GM19240 (cell line): Measurements from ENCODE around the gene TMEM184B.
"Not testable (repeated sequence)": the region's sequence is repeated elsewhere in the genome, so short reads cannot be mapped to it uniquely, and the experiment has no call there.

ENCODE experiments used
- DNase-seq: peaks from one replicate; pipeline ENCODE4 v3.0.0; 2011; ENCODE audit warnings: low spot score; ENCODE audit not compliant: insufficient read length

TMEM184B gene

DNA sequence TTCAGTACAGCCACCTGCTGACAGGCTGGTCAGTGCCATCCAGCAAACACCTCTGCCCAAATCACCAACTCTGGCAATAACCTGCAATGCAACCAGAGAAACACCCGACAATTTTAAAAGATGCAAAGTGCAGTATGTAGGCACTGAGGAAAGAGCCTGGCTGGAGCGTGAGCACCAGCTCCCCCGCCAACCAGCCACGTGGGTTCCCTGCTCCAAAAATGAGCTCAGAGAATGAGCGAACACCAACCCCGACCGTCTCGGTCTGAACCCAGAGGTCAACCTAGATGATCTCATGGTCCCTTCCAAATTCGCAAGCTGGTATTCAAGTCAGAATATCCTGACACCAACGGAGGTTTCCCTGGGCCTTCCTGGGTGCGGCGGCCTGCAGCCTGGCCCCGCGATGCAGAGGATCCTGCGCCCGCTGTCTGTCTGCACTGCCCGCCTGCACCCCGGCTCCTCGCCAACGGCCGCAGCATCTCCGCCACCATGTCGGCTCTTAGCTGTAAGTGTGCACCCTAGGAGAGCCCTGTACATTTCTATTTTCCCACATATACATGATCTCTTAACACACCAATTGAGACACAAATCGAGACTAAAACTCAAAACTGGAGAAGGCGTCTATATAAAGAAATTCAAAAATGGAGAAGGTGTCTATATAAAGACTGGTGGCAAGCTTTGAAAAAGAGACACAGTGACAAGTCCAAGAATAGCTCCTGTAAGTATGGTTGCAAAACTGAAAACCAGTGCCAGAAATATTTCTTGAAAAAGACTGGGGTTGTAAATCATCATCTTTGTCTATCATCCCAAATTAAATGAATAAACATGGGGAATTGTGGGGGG, 22.8 kb downstream of the TMEM184B start:
- DNase-seq = no peak

DNA sequence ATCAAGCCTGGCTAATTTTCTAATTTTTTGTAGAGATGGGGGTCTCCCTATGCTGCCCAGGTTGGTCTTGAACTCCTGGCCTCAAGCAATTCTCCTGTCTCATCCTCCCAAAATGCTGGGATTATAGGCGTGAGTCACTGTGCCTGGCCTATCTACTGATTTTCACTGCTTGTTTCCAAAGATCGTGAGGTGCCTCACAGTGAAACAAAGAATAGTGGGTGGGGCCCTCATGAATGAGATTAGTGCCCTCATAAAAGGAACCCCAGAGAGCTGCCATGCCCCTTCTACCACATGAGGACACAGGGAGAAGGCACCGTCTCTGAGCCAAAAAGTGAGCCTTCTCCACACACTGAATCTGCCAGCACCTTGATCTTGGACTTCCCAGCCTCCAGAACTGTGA, 23.5 kb downstream of the TMEM184B start:
- DNase-seq = no peak

DNA sequence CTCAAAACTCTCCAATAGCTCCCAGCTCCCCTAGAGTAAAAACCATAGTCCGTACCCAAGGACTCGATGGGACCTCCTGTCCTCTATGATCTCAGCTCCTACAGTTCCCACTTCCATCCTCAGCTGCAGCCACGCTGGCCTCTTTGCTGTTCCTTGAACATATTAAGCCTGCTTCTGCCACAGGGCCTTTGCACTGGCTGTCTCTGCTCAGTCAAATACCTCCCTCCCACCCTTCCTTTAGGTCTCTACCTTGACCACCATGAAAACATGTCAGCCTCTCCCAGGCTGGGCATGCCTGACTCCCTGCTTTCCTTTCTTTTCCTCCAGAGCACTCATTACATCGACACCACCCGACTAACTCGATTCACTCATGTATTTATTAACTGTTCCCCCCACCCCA, 24.5 kb downstream of the TMEM184B start:
- no peak for DNase-seq

DNA sequence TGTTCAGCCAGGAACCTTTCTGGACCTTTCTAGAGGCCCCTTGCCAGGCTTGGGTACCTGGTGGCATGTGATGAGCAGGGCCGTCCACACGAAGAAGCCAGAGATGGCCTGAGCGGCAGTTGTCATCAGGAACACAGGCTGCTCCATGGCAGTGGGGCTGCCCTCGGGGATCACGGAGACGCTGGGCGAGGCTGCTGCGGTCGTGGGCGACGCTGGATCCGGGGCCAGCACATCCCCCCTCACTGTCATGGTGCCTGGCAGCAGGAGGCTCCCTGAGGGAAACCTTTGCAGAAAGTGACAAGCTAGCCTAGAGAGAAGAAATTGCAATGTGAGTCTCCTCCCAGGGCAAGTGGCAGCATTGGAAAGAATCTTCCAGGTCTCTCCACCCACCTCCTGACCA, 25.1 kb downstream of the TMEM184B start:
- no peak for DNase-seq

DNA sequence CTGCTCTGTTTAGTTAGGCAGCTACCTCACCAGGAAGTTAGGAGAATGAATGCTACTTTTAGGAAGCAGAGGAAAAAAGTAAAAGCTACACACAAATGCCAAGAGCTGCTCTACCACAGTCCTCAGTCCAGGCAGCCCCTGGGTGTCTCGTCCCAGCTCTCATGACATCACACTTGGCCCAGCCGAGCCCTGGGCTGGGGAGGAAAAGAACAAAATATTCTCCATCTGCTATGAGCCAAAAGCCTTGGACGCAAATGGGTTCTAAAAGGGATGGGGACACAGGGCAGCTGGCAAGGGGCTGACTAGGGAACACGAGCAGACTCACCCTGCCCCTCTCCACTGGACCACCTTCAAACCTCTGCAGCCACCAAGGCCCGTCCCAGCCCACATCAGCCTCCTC, 26.1 kb downstream of the TMEM184B start:
- no peak for DNase-seq

DNA sequence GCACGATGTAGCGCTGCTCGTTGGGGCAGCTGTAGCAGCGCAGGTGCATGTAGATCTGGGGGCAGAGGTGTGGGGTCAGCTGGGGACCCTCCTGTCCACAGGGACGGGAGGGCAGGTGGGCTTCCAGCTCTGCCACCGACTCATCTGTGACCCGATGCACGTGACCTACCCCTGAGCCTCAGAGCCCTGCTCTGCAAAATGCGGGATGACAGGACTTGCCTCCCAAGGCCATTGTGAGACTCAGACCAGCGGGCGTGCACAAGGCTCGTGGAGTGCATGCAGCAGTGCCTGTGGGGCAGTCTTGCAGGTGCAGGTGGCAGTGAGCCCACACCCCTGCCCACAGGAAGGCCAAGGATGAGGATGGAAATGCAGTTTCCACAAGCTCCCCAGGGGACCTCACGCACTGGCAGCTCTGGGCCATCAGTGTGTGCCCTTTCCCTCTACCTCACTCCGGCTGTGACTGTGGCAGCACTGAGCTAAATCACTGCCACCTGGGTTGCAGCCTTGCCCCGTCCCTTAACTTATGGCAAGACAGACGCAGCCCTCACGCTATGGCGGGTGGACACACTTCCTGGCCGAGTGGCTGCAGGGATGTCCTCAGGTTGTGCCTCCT, 26.7 kb downstream of the TMEM184B start:
- DNase-seq = no peak

DNA sequence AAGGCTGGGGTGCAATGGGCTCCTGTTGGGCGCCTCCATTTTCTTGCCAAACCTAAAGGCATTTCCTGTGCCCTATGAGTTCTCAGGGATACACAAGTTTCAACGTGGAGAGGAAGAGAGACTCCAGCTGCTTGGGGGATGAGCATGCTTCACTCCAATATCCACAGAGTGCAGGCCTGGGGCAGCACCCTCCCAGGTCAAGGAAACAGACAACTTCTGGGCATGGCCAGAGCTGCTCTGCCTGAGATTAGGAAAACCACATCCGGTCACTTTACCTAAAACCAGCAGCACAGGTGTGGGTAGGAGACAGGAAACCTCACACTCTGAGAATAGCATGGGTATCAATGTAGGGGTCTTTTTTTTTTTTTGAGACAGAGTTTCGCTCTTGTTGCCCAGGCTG, 28.7 kb downstream of the TMEM184B start:
- no peak for DNase-seq

DNA sequence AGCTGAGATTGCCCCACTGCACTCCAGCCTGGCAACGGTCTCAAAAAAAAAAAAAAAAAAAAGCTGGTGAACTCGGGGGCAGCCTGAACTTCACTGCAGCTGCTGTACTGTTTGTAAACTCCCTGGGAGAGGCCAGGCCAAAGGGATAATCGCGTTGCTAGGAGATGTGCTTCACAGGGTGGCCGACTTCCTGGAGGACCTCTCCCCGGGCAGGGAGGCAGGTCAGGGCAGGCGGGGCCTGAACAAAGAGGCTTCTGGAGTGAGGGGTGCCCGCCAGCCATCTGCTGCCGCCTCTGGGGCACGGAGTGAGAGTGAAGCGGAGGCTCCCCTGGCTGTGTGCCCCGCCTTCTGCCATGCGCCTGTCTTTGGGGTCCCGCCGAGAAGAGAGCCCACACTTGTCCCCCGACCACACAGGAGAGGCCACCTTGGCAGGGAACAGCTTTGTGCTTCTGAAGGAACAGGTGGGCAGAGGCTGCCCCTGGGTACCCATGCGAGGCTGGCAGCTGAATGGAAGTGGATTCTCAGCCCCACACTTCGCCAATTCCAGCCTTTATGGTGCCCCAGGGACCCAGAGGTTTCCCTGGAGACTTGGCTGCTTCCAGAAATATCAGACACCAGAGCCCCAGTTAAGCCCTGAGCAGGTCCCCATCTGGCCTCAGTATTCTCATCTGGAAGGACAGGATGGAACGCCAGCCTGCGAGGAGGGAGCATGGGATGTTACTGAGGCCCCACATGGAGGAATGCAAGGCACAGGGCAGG, 29.6 kb downstream of the TMEM184B start:
- DNase-seq = no peak

DNA sequence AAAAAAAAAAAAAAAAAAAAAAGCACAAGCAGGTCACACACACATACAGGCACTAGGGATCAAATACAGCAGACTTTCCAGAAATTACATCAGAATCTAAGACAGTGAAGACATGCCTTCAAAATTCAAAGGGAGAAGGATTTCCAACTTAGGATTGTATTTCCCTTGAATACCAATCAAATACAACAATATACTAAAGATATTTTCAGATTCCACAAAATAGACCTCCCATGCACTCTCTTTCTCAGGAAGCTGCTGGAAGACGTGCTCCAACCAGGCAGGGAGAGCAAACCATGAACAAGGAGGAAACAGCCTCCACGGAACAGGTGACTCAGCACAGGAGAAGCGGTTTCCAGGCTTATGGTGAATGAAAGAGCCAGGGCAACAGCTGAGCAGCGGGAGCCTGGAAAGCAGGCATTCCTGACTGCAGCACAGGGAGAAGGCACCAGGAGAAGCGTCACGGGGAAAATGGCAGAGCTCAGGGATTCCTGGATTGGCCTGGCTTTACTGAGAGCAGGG, 32.0 kb downstream of the TMEM184B start:
- no peak for DNase-seq

DNA sequence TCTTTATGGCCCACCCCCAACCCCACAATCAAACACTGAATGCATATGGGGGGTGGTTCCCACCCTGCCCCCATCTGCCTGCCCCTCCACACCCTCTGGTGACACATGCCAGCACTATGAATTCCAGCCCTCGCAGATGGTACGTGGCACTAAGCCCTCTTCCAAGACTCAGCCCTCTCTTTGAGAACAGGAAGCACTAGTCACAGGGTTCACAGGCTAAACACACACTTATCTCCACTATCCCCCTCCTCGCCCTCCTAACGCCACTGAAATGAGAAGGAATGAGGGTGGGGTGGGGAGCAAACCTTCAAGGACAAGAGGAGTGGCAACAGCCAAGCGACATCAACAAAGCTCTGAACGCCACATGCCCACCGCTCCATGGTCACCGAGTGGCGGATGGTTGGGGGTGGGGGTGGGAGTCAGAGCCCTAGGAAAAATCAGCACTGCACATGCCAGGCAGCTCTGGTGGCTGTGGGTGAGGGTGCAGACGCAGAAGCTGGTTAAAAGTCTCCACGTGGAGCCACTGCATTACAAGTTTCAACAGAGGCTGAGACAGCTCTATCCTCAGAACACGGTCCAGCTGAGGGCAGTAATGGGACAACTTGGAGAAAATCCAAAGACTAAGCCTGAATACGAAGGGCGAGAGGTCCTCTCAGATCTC, 33.6 kb downstream of the TMEM184B start:
- DNase-seq = no peak

DNA sequence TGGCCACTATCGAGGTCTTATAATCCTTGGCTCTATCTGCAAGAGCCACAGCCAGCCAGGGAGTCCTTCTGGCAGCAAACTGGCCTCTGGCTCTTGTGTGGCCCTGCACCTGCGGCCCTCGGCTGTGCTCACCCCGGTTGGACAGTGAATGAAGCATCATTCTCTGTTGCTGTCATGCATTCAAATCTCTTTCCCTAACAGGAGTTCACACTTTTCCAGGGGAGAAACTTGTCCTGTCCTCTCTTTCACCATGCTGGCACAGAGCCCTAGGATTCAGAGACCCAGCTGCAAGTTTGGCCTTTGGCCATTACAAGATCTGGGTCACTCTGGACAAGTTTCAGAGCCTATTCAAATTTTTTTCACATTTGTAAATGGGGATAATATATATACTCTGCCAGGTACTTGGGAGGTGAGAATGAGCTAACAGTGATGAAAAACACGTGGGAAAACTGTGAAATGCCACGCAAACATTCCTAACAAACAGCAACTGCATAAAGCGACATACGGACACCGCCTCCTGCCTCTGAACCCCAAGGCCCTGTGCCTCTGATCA, 34.2 kb downstream of the TMEM184B start:
- no peak for DNase-seq

DNA sequence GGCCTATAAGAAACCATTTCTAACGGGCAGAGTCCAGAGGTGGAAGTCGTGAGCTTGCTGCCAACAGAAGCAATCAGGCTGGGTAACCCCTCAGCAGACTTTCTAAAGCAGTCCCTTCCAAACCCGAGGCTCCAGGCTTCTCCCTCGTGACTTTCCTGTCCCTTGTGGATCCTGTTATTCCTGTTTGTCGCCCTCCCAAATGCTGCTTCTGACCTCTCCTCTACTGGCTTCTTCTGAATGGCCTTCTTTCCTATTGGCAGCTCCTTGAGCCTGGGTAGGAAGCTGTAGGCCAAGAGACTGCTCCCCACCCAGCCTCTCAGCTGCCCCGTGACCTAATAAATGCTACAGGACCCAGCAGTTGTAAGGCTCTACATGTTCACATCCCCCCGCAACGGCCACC, 36.0 kb downstream of the TMEM184B start:
- no peak for DNase-seq

DNA sequence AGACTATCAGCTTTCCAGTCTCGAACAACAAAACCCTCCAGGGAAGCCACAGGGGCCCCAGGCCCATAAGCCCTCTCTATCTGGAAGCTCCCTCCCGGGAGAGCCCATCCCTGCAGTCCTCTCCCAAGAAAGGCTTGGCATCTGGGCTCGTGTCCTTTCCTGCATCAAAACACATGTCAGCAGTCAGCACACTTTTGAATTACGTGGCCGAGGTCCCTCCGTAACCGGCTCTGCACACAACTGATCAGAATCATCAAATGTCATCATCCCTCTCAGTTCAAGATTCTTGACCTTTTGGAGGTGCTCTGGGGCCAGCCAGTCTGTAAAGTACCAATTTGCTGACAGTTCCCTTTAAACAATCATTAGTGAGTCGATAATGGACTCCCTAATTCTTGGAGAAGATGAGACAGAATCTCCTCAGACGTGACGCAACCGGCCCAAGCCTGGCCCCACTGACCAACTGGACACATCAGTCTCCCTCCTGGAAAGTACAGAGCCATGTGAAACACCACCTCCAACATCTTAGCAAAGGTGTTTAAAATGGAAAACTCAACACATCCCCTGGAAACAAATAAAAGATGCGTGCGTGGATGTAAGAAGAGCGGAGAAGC, 37.5 kb downstream of the TMEM184B start:
- DNase-seq = no peak

DNA sequence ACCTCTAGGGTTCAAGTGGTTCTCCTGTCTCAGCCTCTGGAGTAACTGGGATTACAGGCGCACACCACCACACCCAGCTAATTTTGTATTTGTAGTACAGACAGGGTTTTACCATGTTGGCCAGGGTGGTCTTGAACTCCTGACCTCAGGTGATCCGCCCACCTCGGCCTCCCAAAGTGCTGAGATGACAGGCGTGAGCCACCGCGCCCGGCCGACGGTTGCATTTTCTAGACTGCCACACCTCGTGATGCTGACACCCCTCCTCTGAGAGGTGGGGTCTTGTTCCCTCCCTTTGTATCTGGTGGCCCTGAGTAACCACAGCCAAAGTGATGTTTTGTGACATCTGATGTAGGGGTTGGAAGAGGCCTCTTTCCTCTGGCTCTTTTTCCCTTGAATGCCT, 39.0 kb downstream of the TMEM184B start:
- not testable (repeated sequence) for DNase-seq

DNA sequence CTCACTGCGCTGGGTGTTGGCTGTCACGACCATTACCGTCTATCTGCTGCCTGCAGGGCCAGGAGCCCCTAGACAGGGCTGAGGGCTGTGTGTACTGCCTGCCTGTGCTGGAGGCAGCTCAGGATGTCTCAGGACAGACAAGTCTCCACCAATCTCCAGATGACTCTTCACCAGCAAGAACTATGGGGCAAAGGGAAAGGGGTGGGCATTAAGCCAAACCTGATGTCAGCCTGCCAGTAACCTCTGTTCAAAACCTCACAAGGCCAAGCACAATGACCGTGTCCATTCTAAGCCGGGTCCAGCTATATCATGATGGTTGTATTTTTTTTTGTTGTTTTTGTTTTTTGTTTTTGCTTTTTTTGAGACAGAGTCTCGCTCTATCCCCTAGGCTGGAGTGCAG, 39.4 kb downstream of the TMEM184B start:
- no peak for DNase-seq

DNA sequence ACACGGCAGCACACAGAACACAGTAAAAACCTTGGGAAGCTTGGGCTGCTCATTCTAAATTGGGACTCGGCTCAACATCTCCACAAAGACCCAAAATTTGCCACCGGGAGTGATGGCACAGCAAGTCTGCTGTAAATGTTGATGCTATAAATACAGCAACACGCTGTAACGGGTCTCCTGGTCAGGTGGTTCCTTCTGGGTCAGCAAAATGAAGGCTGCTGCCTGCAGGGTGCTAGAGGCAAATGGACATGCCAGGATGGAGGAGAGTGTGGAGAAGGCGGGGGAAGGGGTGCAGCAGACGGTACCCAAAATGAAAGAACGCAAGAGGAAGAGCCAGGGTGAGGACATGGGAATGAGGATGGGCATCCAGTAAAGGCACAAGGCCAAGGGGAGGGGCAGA, 40.6 kb downstream of the TMEM184B start:
- DNase-seq = no peak

DNA sequence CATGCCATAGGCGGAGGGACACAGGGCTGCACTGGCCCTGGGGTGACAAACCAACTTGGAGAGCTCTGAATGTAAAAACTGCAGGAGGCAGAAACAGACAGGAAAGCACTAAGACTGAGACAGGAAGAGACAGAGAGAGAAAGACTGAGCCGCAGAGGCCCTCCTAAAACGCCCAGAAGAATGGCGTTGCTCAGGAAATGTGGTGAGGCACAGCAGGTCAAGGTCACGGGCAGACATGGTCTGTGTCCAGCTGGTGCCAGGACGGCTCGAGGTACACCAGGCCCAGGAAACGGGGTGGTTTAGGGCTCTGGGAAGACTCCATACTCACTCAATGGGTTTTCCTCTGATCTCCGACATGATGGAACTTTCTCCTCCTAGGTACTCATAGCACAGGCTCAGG, 41.9 kb downstream of the TMEM184B start:
- DNase-seq = no peak

DNA sequence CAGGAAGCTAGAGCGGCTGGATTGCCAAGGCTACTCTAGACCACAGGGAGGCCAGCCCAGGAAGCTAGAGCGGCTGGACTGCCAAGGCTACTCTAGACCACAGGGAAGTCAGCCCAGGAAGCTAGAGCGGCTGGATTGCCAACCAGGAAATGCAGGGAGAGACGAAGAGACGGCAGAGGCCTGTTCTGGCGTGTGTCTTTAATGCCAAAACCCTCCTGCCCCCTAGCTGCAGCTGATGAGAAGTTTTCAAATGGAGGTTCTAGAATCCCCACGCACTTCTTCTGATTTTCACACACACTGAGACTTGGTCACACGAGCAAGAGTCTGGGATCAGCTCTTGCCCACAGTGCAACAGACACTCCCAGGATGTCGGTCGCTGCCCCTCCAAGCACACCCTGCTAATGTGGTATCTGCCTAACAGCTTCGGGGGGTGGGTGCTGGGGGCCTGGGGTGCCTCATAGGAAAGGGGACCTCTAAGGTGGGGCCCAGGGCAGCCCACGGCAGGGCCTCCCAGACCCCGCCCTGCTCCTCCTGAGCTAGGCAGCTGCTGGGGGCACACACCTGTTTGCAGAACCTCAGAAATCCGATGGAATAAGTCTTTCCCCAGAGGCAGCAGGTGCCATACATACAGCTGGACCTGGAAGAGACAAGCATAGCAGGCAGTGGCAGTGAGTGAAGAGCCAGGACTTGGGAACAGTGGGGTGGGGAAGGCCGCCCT, 42.5 kb downstream of the TMEM184B start:
- DNase-seq = no peak

DNA sequence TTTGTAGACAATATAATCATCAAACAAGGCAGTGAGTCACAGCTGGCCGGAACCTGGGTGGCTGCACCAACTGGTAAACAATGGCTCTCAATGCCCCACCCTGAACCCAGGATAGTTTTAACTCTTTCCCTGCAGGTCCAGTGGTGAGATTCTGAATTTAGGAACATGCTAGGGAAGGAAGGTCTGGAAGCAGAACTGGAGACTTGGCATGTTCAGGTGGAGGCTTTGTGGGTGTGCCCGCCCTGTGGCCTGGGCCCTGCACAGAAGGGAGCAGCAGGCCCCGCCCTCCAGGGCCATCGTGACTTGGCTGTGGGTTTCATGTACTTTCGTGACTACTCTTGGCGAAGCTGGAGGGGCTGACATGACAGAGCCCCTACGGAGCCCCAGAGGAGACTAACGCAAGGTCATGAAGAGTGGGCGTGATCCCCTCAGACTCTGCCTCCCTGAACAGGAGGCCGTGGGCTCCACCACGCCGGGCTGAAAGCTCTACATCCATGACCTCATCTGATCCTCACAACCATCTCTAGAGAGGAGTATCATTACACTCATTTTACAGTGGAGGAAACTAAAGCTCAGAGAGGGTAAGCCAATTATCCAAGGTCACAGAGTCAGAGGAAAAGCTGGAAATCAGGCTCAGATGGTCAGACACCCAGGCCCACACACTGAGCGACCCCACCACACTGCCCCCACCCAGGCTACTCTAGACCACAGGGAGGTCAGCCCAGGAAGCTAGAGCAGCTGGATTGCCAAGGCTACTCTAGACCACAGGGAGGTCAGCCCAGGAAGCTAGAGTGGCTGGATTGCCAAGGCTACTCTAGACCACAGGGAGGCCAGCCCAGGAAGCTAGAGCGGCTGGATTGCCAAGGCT, 43.7 kb downstream of the TMEM184B start:
- no peak for DNase-seq
